NT2/D1 (cell line): Measurements from ENCODE around the gene FSTL4.

ENCODE experiments used
- SUZ12 ChIP-seq: IDR thresholded peaks from 2 replicates; pipeline ENCODE4 v1.6.1; 2011; ENCODE audit not compliant: insufficient read length, insufficient read depth; ENCODE audit errors: extremely low read depth
- YY1 ChIP-seq: IDR thresholded peaks from 2 replicates; pipeline ENCODE4 v1.6.1; 2011; ENCODE audit not compliant: insufficient read length, insufficient read depth
- ZNF274 ChIP-seq: IDR thresholded peaks from 2 replicates; pipeline ENCODE4 v1.6.1; 2011; ENCODE audit warnings: mild to moderate bottlenecking, low read depth, low read length

DNA sequence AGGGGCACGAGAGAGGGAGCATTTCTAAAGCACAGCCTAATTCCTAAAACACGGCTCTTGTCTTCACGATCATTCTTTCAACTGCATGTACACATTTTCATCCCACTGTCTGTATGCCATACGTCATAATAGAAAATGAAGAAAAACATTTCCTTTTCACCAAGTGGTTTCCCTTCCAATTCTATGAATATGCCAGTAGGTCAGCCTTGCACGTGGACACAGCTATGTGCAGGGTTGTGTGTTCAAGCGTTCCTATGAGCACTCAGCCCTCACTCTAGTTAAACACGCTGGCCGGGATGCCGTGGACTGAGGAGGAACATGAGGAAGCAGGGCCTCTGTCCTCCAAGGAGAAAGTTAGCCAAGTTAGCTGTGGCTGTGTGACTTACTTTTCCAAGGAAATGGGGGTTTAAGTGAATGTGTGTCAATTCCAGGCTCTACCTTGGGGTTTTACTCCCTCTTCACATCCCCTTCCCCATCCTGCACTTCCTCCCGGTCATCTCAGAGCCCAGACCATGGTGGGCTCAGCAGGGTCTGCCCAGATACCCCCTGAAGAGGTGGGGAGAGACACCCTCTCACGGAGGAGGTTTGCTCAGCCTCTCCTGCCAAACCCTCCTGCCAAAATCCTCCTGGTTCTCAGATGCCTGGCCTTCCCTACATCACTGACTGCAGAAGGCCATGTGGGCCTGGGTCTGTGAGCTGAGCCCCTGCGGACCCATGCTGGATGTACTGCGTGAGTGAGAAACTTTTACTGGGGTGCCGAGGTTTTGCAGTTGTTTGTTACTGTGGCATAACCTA, 230.6 kb downstream of the FSTL4 start:
- TF ChIP-seq YY1: no peak
- TF ChIP-seq ZNF274: no peak
- TF ChIP-seq SUZ12: no peak
